GM12864 (cell line): ENCODE data around the gene C11orf65.

ENCODE experiments used
- DNase-seq: peaks from one replicate; pipeline ENCODE4 v3.0.0-alpha.2; 2011; ENCODE audit warnings: low read depth
- H3K4me3 ChIP-seq: 2 replicates; pipeline ENCODE4 v1.5.1; 2011; ENCODE audit warnings: mild to moderate bottlenecking, low read depth, low read length, control low read depth
- CTCF ChIP-seq: IDR thresholded peaks from 2 replicates; pipeline ENCODE4 v1.5.1; 2011; ENCODE audit warnings: low read depth, mild to moderate bottlenecking, moderate library complexity, low read length, control low read depth, inconsistent platforms; ENCODE audit errors: missing control alignments

C11orf65 gene

GRCh38 chr11:108467091-108467823, at the start of gene C11orf65:
C11orf65 (minus strand) TSS chr11:108467529; CDS start chr11:108461559, 5,970 bp downstream.
- H3K4me3 ChIP-seq, result peak within 1 kb of the TSS; percentile 74
- peak; percentile 91 for DNase-seq
- no peak for TF ChIP-seq CTCF

- no peak overlapping the region for H3K4me3 ChIP-seq
- no peak for DNase-seq
- no peak for TF ChIP-seq CTCF
Measured at GRCh38 chr11:108516125-108516524, 48.8 kb upstream of the C11orf65 start.

- DNase-seq, result no peak
Measured at GRCh38 chr11:108512708-108513107, 45.4 kb upstream of the C11orf65 start.

GRCh38 chr11:108511851-108512474, 44.6 kb upstream of the C11orf65 start:
- H3K4me3 ChIP-seq, result no peak overlapping the region
- no peak for TF ChIP-seq CTCF
- no peak for DNase-seq

More at GRCh38 chr11:108512708-108513107, 45.4 kb upstream of the C11orf65 start:
- no peak overlapping the region for H3K4me3 ChIP-seq
- no peak for TF ChIP-seq CTCF

- no peak for TF ChIP-seq CTCF
- no peak overlapping the region for H3K4me3 ChIP-seq
- no peak for DNase-seq
Measured at GRCh38 chr11:108508653-108509593, 41.6 kb upstream of the C11orf65 start.

GRCh38 chr11:108501396-108501795, 34.1 kb upstream of the C11orf65 start:
- DNase-seq, result no peak
- TF ChIP-seq CTCF, result no peak
- no peak overlapping the region for H3K4me3 ChIP-seq
